HG03103 (cell line): ENCODE measurements around the gene POC1A.

Experiments
- ATAC-seq: cut with Tn5 transposase; IDR thresholded peaks from one replicate; pipeline ENCODE4 v1.9.1; 2021; ENCODE audit warnings: low read depth; ENCODE audit not compliant: unreplicated experiment

POC1A gene

DNA sequence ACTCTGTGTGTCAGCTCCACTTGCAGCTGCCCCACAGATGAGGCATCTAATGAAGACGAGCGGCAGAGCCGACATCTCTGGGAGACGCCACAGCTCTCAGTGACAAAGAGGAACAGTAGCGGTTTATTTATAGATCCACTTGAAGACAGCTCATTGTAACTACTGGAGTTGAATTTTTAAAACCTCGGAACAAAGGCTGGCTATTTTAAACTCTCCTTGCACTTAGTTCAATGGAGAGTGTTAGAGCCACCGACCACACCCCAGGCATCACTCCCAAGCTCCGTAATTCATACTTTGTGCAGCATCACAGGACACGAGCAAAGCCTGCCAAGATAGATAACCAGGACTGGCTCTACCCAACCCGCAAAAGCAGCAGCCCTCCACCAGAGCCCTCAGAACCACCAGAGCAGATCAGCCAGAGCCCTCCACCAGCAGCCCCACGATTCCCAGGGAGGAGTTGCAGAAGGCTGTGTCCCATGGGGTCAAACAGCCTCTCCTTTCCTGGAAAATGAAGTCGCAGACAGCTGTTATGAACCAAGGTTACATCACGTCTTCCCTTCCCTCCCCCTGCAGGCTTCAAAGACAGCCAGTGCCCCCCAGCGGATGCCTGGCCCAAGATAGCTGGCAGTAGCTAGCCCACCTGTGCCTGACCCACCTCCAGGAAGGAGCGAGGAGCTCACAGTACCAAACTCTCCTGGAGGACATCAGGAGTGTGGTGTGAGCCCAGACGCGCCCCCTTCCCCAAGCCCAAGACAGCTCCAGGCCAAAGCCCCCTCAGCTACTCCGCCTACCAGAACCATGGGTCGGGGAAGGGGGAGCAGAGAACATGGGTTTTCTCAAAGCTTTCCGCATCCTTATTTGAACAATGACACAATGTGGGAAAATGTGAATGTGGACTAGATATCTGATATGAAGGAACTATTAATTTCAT is 45.7 kb downstream of the POC1A start:
- no peak for ATAC-seq

DNA sequence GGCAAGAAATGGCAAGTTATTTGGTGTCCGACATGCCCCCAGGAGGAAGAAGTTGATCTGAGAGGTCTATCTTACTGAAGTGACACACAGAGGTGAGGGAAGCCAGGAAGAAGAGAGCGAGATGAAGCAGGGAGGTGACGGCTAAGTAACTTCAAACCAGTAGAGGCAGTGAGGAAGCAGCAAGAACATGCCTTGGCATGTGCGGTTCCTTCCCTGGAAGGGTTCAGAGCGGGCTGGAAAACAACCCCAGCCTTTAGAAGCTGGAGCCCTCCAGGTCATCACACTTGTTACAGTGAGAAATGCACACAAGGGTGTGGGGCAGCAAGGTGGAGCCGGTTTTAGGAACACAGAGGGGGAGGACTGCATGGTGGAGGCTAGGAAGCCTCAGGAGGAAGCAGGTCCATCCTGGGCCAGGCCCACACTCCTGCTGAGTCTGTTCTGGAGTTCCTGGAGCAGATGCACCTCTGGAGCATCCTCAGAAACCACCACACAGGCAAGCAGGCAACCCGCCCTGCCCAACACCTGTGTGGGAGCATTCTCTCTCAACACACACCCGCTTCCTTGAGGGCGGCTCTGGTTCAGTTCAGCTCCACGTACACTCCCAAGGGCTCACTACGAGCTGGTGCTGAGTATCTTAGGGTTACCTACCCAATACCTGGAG is 47.1 kb downstream of the POC1A start:
- no peak for ATAC-seq

- no peak for ATAC-seq
Measured at GRCh38 chr3:52104684-52105640, 49.3 kb downstream of the POC1A start.

DNA sequence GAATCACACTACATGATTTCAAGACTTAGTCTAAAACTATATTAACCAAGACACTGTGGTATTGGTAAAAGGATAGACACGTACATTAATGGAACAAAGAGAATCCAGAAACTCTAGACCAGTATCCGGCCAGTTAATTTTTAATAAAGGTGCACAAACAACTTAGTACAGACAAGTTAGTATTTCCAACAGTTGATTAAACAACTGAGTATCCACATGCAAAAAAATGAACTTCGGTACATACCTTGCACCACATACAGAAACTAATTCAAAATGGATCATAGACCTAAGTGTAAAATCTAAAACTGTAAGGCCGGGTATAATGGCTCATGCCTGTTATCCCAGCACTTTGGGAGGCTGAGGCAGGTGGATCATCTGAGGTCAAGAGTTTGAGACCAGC is 51.3 kb downstream of the POC1A start:
- ATAC-seq = no peak

GRCh38 chr3:52099001-52099401 is 55.2 kb downstream of the POC1A start:
- ATAC-seq = no peak

DNA sequence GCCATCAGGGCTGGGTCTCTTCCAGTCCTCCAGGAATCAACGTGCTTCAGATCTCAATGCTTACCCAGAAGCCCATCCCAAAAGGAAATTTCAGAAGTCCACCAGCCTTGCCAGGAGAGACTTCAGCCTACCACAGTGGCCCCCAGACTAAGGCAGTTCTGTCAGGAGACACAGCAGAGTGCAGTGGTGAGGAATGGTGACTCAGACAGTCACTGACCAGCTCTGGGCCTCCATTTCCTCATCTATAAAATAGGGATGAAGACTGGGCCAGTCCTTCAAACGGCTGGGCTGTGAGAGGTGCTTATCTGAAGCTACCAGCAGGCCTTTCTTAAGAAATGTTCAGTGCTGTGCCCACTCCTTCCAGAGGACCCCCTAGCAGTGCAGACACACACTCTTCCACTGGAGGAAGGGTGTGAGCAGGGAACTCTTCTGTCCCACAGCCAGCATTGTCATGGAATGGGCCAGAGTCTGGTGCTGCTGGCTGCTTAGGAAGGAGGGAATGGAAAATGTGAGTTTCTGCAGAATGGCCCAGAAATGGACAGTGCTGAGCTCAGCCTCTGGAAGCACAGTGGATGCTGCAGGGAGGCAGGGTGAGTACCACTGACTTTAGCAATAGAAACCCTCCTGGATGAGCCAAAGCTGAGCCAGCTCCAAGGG is 56.2 kb downstream of the POC1A start:
- ATAC-seq = no peak

DNA sequence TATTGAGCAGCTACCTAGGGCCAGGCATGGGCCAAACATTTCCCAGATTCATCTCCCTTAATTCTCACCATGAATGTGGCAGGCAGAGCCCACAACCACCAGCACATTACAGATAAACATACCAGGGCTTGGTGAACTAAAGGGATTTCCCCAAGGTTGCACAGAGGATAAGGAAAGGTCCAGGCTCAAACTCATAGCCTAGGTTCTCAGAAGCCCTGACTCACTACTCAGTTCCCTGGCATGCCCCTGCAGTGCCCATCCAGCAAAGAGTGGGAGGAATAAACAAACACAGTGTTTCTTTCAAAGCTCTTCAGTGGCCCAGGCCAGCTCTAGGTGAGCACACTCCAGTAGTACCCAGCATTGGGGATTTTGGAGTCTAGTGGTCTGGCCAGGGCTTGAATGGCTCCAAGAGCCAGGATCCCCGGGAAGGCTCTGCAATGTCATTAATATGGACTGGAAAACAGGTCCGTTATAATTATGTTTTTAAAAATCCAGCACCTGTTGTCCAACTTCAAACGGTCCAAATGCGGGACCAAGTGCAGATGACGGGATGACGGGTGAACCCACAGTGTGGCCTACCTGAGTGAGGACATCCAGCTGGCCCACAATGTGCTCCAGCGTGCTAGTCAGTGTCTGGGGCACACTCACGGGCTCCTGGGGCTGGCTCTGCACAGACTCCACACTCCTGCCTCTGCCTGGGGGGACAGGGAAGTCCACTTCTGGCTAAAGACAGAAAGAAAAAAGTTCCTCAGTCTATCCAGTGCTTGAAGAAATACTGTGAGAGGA is 58.0 kb downstream of the POC1A start:
- no peak for ATAC-seq

GRCh38 chr3:52094571-52095485 is 59.4 kb downstream of the POC1A start:
- no peak for ATAC-seq

GRCh38 chr3:52093756-52094545 is 60.3 kb downstream of the POC1A start:
- no peak for ATAC-seq

- ATAC-seq = no peak
Measured at GRCh38 chr3:52092891-52093290, 61.3 kb downstream of the POC1A start.

GRCh38 chr3:52092271-52092660 is 62.0 kb downstream of the POC1A start:
- ATAC-seq = no peak

DNA sequence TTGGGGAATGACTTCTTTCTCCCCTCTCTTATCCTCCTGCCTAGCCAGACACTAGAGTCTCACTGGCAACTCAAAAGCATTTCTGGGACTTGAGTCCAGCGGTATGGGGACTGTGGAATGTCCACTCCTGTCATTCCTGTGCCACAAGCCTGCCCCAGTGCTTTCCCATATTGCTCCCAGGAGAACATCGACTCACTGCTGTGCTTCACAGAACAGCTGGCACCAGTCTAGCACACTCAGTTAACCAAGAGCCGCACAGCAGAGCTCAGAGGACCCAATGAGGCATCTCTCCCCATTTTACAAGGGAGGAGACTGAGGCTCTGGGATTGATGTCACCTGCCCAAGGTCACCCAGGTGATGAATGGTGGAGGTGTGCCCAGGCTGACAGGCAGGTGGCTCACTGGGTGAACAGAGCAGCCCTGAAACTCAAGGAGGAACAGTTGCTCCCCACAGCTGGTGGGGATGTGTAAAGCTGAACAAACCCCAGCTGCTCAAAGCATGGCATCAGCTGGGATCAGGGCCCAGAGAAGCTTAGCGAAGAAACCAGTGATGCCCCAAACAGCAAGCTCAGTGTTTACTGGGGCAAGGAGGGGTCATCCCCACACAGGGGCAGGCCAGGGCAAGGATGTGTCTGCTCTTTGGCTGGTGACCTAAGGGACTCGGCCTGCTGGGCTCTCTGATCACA is 62.5 kb downstream of the POC1A start:
- ATAC-seq = no peak

GRCh38 chr3:52090933-52091468 is 63.2 kb downstream of the POC1A start:
- ATAC-seq = no peak

- no peak for ATAC-seq
Measured at GRCh38 chr3:52090131-52090932, 63.9 kb downstream of the POC1A start.

DNA sequence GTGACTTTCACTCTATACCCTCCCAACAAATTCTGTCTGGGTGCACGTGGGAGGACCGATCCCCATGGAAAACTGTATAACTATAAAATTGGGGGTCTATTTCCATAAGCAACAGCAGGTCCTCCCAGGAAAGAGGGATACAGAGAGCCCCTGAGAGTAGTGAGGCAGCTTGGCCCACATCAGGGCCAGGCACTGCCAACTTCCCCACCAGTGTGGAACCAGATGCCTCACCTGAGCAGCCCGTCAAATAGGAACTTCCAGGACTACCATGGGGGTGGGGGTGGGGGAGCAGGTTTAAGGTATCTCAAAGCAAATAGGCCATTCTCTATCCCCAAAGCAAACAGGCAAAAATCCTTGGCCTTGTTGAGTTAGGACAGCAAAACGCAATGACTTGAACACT is 64.5 kb downstream of the POC1A start:
- ATAC-seq = no peak
